KMS-11 (cell line): ENCODE results near the gene GATA2.

ENCODE experiments used
- H2AFZ ChIP-seq: fragments of 200-600 bp; sonication (generic); 2 replicates; pipeline ENCODE4 v1.6.1; 2016; ENCODE audit warnings: antibody characterized with exemption, mixed run types, low read depth
- H3K27ac ChIP-seq: fragments of 200-600 bp; sonication (generic); 2 replicates; pipeline ENCODE4 v1.6.1; 2016; ENCODE audit warnings: mild to moderate bottlenecking, mixed run types
- H3K27me3 ChIP-seq: fragments of 200-600 bp; sonication (generic); 2 replicates; pipeline ENCODE4 v1.6.1; 2017; ENCODE audit warnings: mild to moderate bottlenecking, low read depth, mixed run types, moderate library complexity; ENCODE audit not compliant: insufficient read depth
- H3K36me3 ChIP-seq: fragments of 200-600 bp; sonication (generic); 2 replicates; pipeline ENCODE4 v1.6.1; 2017; ENCODE audit warnings: mild to moderate bottlenecking, mixed run types; ENCODE audit not compliant: insufficient read depth
- H3K4me1 ChIP-seq: fragments of 200-600 bp; sonication (generic); 2 replicates; pipeline ENCODE4 v1.6.1; 2016; ENCODE audit warnings: mild to moderate bottlenecking, low read depth, mixed run types; ENCODE audit not compliant: poor library complexity, severe bottlenecking
- H3K4me2 ChIP-seq: fragments of 200-600 bp; sonication (generic); 2 replicates; pipeline ENCODE4 v1.7.0; 2016; ENCODE audit warnings: mild to moderate bottlenecking, mixed run types
- H3K4me3 ChIP-seq: fragments of 200-600 bp; sonication (generic); IDR thresholded peaks from 2 replicates; pipeline ENCODE4 v1.6.1; 2017; ENCODE audit warnings: low read depth, low read length, mixed read lengths; ENCODE audit not compliant: insufficient read depth
- H3K79me2 ChIP-seq: fragments of 200-600 bp; sonication (generic); 2 replicates; pipeline ENCODE4 v1.6.1; 2016; ENCODE audit warnings: low read depth, mixed run types; ENCODE audit not compliant: insufficient read depth
- H3K9ac ChIP-seq: fragments of 200-600 bp; sonication (generic); 2 replicates; pipeline ENCODE4 v1.6.1; 2016; ENCODE audit warnings: mild to moderate bottlenecking, mixed run types
- H4K20me1 ChIP-seq: fragments of 200-600 bp; sonication (generic); 2 replicates; pipeline ENCODE4 v1.6.1; 2016; ENCODE audit warnings: mild to moderate bottlenecking, mixed run types; ENCODE audit not compliant: insufficient read depth
- CTCF ChIP-seq: fragments of 200-600 bp; sonication (generic); conservative IDR thresholded peaks from 2 replicates; pipeline ENCODE4 v1.6.1; 2017; ENCODE audit warnings: low read depth, mild to moderate bottlenecking, antibody characterized with exemption, low read length, moderate library complexity, mixed read lengths

The GATA2 gene

GRCh38 chr3:128446821-128447220 is 46.2 kb downstream of the GATA2 start:
- no peak for TF ChIP-seq CTCF
- no peaks in the 10 kb centered on the region for H3K36me3 ChIP-seq
- H3K79me2 ChIP-seq = no peaks in the 10 kb centered on the region
- peaks cover 10% of the 10 kb centered on the region for H3K4me1 ChIP-seq
- no peak overlapping the region for H3K9ac ChIP-seq
- peaks cover 12% of the 10 kb centered on the region; the same call in 1 of the 2 replicates for H3K27me3 ChIP-seq
- H3K4me3 ChIP-seq = no peak overlapping the region
- H4K20me1 ChIP-seq = no peaks in the 10 kb centered on the region
- H2AFZ ChIP-seq = no peak overlapping the region
- H3K27ac ChIP-seq = no peak overlapping the region
- no peak overlapping the region for H3K4me2 ChIP-seq

DNA sequence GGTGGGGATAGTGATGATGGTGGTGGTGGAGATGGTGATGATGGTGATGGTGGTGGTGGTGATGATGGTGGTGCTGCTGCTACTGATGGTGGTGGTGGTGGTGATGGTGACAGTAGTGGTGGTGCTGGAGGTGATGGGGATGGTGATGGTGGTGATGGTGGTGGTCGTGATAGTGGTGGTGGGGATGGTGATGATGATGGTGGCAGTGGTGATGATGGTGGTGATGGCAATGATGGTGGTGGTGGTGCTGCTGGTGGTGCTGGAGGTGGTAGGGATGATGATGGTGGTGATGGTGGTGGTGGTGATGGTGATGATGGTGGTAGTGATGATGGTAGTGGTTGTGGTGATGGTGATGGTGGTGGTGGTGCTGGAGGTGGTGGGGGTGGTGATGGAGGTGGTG is 47.6 kb downstream of the GATA2 start:
- Histone ChIP-seq H3K36me3 (no peaks in the 10 kb centered on the region), H2AFZ (no peak overlapping the region), H4K20me1 (no peaks in the 10 kb centered on the region), H3K4me1 (peaks cover 10% of the 10 kb centered on the region), H3K27me3 (peaks cover 13% of the 10 kb centered on the region), H3K4me3 (no peak overlapping the region), H3K27ac (no peak overlapping the region), H3K4me2 (no peak overlapping the region), H3K79me2 (no peaks in the 10 kb centered on the region), H3K9ac (no peak overlapping the region)
- TF ChIP-seq CTCF = no peak

DNA sequence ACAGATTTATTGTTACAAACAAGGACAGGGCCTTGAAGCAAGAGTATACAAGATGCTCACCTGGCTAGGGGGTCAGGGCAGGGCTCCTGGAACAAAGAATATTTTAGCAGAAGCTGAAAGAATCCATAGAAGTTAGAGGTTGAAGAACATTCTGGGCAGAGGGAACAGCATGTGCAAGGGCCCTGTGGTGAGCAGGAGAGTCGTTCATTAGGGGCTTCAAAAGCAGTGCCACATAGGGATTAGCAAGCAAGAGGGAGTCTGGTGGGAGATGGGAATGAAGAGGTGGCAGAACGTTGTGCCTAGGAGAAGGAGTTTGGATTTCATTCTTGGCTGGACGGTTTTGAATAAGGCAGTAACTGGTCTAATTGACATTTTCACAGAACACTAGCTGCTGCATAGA is 49.2 kb downstream of the GATA2 start:
- Histone ChIP-seq H3K27ac (no peak overlapping the region), H3K79me2 (no peaks in the 10 kb centered on the region), H3K36me3 (no peaks in the 10 kb centered on the region), H2AFZ (no peak overlapping the region), H3K4me2 (no peak overlapping the region), H4K20me1 (no peaks in the 10 kb centered on the region), H3K4me3 (no peak overlapping the region), H3K4me1 (peaks cover 10% of the 10 kb centered on the region), H3K27me3 (peaks cover 23% of the 10 kb centered on the region), H3K9ac (no peak overlapping the region)
- TF ChIP-seq CTCF = no peak

DNA sequence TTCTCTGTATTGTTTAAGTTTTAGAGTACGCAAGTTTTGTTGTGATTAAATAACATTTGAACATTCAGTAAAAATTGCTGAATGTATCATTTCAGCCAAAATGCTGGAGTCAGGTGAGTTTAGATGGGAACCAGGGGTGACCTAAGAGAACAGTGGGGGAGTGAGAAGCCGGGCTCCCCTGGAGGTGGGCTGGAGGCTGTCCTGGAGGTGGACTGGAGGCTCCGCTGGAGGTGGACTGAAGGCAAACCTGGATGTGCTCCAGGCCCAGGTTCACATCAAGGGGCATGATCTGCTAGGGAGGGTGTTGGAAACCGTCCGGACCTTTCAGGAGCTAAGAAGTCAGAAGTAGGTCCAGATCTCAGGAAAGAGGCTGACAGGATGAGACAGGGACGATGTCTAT is 50.1 kb downstream of the GATA2 start:
- Histone ChIP-seq H3K4me2 (no peak overlapping the region), H3K4me1 (peaks cover 9% of the 10 kb centered on the region), H4K20me1 (no peaks in the 10 kb centered on the region), H3K36me3 (no peaks in the 10 kb centered on the region), H3K4me3 (no peak overlapping the region), H3K9ac (no peak overlapping the region), H2AFZ (no peak overlapping the region), H3K27ac (no peak overlapping the region), H3K79me2 (no peaks in the 10 kb centered on the region), H3K27me3 (peaks cover 23% of the 10 kb centered on the region)
- TF ChIP-seq CTCF = no peak
